HG03066 (cell line): ENCODE data around the gene SLC6A6.

Source experiments
- ATAC-seq: cut with Tn5 transposase; IDR thresholded peaks from one replicate; pipeline ENCODE4 v1.9.1; 2021; ENCODE audit warnings: low read depth; ENCODE audit not compliant: unreplicated experiment

Gene SLC6A6

DNA sequence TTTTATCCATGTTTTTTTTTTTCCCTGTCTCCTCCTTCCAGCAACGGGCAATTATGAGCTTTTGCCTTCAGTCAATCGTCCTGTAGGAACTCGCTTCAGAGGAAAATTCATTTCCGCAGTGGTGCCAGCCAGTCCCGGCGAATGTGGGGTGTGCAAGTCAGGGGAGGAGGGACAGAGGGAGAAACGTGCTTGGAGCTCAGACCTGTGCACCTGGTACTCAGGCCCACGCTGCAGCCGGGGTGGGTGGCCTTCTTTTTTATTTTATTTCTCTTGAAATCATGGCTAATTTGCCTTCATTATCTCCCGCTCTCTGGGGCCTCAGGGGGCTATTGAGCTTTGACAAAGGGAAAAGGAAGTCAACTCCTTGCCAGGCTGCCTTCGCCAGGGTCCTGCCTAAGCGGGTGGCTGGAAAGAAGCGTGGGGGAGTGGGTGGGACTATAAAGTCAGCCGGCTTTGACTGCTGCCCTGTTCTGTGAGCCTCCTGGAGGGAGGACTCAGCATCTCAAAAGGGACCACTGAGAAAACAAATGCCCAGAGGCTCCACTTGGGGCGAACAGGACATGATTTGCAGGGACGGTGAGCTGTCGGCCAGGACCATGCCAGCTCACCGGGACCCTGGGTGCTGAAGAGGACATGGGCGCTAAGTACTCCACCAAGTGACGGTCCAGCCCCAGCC is 132.2 kb downstream of the SLC6A6 start:
- ATAC-seq, result no peak

DNA sequence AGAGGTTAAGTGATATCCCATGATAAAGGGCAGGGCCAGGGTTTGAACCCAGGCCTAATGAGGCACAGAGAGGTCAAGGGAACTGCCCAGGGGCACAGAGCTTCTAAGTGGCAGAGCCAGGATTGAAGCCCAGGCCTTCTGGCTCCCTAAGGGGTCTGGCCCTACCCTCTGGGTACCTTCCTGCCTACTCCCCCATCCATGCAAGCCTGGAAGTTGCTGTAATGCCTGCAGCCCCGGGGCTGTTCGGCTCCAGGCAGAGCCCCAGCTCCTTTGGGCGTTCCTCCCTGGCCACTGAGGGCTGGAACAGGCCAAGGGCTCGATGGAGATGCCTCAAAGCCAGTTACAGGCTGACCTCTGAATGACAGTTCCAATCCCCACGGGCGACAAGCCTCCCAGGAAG is 133.2 kb downstream of the SLC6A6 start:
- ATAC-seq, result no peak

GRCh38 chr3:14536055-14536815 is 133.8 kb downstream of the SLC6A6 start:
- ATAC-seq, result no peak

DNA sequence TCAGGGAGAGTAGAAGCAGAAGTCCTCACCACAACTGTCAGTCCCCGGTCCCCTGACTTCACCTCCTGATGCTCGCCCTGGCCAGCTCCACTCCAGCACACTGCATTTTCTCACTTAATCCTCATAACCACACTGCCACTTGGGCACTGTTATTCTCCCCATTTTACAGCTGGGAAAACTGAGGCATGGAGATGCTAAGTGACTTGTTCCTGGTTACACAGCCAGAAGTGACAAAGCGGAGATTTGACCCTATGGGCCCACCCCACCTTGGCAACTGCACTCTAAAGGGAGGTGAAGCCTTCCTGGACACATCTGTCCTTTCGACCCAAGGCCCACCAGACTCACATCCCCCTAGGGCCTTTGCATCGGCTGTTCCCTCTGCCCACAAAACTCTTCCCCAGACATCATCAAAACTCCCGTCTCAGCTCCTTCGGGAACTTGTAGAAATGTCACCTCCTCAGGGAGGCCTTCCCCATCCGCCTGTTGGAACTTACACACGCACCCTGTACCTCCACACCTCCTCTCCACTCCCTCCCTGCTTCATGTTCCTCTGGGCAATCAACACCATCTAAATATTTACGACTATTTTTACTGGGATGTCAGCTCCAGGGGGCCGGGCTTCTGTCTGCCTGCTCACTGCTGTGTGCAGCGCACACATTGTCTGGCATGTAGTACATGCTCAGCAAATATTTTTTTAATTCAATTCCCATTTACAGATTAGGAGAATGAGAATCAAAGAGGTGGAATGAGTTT is 134.6 kb downstream of the SLC6A6 start:
- ATAC-seq, result no peak

DNA sequence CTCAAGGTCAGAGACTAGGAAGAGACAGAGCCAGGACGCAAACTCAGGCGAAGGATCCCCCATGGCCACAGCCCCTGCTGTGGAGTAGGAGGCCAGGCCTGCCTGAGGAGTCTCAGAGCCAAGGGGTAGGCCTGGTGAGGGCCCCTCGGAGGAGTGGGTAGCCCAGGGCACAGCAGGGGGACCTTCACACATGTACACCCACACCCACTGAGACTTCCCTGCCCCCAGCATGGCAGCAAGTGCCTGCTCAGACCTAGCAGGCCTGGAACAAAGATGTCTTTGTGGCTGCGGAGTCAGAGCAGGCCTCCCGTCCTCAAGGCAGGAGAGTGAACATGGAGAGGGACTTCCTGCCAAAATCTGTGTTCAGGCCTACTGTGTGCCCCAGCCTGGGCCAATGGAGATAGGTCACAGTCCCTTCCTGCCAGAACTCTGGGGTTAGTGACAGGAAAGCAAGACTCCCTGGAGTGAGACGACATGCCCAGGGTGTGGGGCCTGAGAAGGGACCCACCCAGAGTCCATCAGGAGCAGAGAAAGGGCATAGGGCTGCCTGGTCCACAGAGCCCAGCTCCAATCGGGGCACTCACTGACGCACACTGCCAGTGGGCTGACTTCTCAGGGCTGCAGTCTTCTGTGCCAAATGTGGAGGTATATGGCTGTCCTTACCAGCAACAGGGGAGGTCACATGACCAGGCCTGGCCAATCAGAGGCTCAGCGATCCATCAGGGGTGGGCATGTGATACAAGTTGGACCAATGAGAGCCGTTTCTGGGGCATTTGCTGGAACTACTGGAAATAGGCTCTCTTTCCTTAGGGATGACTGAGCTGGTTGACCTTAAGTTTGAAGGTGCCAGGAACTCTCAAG is 135.4 kb downstream of the SLC6A6 start:
- no peak for ATAC-seq

- no peak for ATAC-seq
Observed at GRCh38 chr3:14538451-14539088, 136.2 kb downstream of the SLC6A6 start.
